ENCODE results near the gene NAPEPLD.

GRCh38 chr7:103079836-103080235, 69.1 kb downstream of the NAPEPLD start:
- TF ChIP-seq CTCF (IDR thresholded peaks at IDR 0.05) (no peak), POLR2A (IDR thresholded peaks at IDR 0.05) (no peak)
